Type B pancreatic cell (in vitro differentiated cells): ENCODE data around the gene CDX1. TPM values are rescaled to one million over a fixed set of nuclear protein-coding genes. Genes with fewer than 3 reads are reported as not detected.

Experiments used
- DNase-seq: peaks from one replicate; pipeline ENCODE4 v3.0.0; 2021; ENCODE audit warnings: mixed read lengths; ENCODE audit not compliant: unreplicated experiment; ENCODE audit errors: extremely low spot score
- H3K27ac Mint-ChIP-seq: 2 replicates; pipeline ENCODE4 v1.8.0; 2021; ENCODE audit warnings: mild to moderate bottlenecking, mixed read lengths
- H3K27me3 Mint-ChIP-seq: 2 replicates; pipeline ENCODE4 v1.8.0; 2021; ENCODE audit warnings: mixed read lengths
- H3K36me3 Mint-ChIP-seq: 2 replicates; pipeline ENCODE4 v1.8.0; 2021; ENCODE audit warnings: mixed read lengths
- H3K4me1 Mint-ChIP-seq: one replicate; pipeline ENCODE4 v1.8.0; 2021; ENCODE audit warnings: mixed read lengths; ENCODE audit not compliant: unreplicated experiment
- H3K4me3 Mint-ChIP-seq: 2 replicates; pipeline ENCODE4 v1.8.0; 2021; ENCODE audit warnings: mild to moderate bottlenecking, mixed read lengths
- H3K9me3 Mint-ChIP-seq: 2 replicates; pipeline ENCODE4 v1.8.0; 2021; ENCODE audit warnings: mixed read lengths
- total RNA-seq: library from RNA; stranded (reverse); gene quantifications from 2 replicates; pipeline ENCODE4 v1.2.1, GENCODE V29; 2021; ENCODE audit warnings: low replicate concordance
- TF ChIP-seq, protein P1 (sequence below): fragments of 200-600 bp; sonication (generic); conservative IDR thresholded peaks from 2 replicates; pipeline ENCODE4 v1.5.0; 2021; ENCODE audit warnings: antibody characterized with exemption, mild to moderate bottlenecking

The CDX1 gene
- total RNA-seq, 1 donor from 2014 or later, result 5.0 TPM

DNA sequence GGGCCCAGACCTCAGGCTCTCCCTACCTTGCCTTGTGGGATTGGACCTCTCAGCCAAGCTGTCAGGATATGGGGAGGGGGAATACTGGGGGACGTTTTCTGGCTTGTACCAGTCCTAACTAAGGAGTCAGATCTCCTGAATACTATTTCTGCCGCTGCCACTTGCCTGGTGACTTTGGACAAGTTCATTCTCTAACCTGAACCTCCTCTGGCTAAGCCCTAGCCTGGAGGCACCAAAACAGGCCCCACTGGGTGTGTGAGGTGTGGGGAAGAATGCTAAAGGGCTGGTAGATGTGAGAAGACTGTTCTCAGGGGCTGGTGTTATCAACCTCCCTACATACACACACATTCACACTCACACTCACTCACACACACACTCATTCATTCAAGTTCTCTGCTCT, 24.4 kb downstream of the CDX1 start:
- no peaks in the 10 kb centered on the region for H3K9me3 Mint-ChIP-seq
- H3K4me3 Mint-ChIP-seq, result no peak overlapping the region
- H3K27ac Mint-ChIP-seq, result no peak overlapping the region
- TF ChIP-seq, protein P1, sequence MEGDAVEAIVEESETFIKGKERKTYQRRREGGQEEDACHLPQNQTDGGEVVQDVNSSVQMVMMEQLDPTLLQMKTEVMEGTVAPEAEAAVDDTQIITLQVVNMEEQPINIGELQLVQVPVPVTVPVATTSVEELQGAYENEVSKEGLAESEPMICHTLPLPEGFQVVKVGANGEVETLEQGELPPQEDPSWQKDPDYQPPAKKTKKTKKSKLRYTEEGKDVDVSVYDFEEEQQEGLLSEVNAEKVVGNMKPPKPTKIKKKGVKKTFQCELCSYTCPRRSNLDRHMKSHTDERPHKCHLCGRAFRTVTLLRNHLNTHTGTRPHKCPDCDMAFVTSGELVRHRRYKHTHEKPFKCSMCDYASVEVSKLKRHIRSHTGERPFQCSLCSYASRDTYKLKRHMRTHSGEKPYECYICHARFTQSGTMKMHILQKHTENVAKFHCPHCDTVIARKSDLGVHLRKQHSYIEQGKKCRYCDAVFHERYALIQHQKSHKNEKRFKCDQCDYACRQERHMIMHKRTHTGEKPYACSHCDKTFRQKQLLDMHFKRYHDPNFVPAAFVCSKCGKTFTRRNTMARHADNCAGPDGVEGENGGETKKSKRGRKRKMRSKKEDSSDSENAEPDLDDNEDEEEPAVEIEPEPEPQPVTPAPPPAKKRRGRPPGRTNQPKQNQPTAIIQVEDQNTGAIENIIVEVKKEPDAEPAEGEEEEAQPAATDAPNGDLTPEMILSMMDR, result no peak
- H3K4me1 Mint-ChIP-seq, result peaks cover 6% of the 10 kb centered on the region
- H3K36me3 Mint-ChIP-seq, result no peaks in the 10 kb centered on the region
- DNase-seq, result no peak
- H3K27me3 Mint-ChIP-seq, result peaks cover 71% of the 10 kb centered on the region

DNA sequence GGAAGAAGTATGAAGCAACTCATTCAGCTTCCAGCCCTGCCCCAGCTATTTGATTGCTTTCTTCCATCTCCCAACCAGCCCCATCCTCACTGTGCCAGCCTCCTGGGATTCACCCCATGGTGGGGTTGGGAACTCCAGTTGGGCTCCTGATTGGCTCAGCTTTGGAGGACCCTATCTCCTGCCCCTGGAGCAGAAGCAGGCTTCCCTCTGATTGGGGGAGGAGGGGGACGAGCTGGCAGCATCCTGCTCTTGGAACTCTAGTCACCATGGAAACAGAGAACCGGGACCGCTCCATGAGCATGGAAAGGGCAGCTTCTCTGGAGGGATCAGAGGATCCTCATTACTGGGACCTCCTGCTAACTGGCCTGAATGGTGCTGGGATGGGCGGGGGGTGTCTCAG, 25.9 kb downstream of the CDX1 start:
- Mint-ChIP-seq H3K27me3 (peaks cover 62% of the 10 kb centered on the region), H3K9me3 (no peaks in the 10 kb centered on the region), H3K4me3 (no peak overlapping the region), H3K27ac (no peak overlapping the region), H3K4me1 (peaks cover 6% of the 10 kb centered on the region), H3K36me3 (no peaks in the 10 kb centered on the region)
- TF ChIP-seq, protein P1, result no peak
- no peak for DNase-seq

DNA sequence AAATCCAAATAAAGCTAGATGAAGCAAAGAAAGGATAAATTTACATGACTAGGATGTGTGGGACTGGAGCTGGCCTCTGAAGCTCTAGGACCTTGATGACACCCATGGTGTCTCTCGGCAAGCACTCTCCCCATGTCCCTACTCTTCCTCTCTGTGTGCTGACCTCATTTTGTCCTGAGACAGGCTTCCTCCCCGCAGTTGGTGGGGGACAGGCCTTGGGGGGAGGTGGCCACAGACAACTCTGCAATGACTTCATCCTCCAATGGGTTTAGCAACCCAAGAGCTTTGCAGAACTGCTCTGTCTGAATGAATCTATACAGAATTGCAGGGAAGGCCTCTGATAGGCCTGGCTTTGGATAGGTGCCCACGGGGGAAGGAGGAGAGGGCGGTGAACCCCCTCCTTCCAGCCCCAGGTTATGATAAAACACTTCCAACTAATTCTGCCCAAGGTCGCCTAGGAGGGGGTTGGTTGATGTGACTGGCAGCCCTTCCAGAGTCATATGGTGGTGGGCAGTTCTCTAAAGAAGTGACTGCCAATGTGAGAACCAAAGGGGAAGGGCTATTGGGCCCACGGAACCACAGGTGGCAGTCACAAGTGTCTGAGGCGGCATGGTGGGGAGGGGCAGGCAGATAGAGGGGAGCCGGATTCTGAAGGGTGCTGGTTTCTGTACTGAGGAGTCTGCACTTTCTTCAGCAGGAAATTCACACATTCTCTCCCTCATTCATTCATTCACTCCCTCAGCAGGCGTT, 29.3 kb downstream of the CDX1 start:
- TF ChIP-seq, protein P1, result no peak
- no peak overlapping the region for H3K4me3 Mint-ChIP-seq
- peaks cover 6% of the 10 kb centered on the region for H3K4me1 Mint-ChIP-seq
- H3K27ac Mint-ChIP-seq, result no peak overlapping the region
- H3K9me3 Mint-ChIP-seq, result no peaks in the 10 kb centered on the region
- H3K36me3 Mint-ChIP-seq, result no peaks in the 10 kb centered on the region
- DNase-seq, result no peak
- H3K27me3 Mint-ChIP-seq, result peaks cover 57% of the 10 kb centered on the region

DNA sequence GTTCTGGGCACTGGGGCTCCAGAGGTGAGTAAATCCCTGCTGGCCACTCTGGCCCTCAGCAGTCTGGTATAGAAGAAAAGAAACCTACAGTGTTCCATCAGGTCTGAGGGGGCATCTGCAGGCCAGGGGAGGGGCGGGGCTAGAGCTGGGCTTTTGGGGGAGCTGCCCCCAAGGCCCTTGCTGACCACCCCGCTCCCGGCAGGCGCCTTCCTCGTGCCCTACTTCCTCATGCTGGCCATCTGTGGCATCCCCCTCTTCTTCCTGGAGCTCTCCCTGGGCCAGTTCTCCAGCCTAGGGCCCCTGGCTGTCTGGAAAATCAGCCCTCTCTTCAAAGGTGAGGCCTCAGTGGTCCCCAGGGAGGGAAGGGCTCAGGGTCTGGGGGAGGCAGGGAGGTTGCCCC, 29.9 kb downstream of the CDX1 start:
- H3K9me3 Mint-ChIP-seq, result no peaks in the 10 kb centered on the region
- peaks cover 6% of the 10 kb centered on the region for H3K4me1 Mint-ChIP-seq
- H3K27ac Mint-ChIP-seq, result no peak overlapping the region
- H3K36me3 Mint-ChIP-seq, result no peaks in the 10 kb centered on the region
- H3K27me3 Mint-ChIP-seq, result peaks cover 51% of the 10 kb centered on the region
- DNase-seq, result no peak
- no peak overlapping the region for H3K4me3 Mint-ChIP-seq
- TF ChIP-seq, protein P1, result no peak

DNA sequence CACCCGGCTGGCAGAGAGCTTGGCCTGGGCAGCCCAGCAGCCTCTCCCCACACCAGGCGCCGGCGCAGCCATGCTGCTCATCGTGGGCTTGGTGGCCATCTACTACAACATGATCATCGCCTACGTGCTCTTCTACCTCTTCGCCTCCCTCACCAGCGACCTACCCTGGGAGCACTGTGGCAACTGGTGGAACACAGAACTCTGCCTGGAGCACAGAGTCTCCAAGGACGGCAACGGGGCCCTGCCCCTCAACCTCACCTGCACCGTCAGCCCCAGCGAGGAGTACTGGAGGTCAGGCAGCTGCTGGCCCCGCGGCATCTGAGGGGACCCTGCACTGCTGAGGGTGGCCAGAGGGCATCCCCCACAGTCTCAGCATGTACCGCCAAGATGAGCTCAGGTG, 30.4 kb downstream of the CDX1 start:
- H3K27ac Mint-ChIP-seq, result no peak overlapping the region
- no peak overlapping the region for H3K4me3 Mint-ChIP-seq
- no peaks in the 10 kb centered on the region for H3K36me3 Mint-ChIP-seq
- DNase-seq, result no peak
- H3K9me3 Mint-ChIP-seq, result no peaks in the 10 kb centered on the region
- peaks cover 6% of the 10 kb centered on the region for H3K4me1 Mint-ChIP-seq
- peaks cover 46% of the 10 kb centered on the region for H3K27me3 Mint-ChIP-seq
- TF ChIP-seq, protein P1, result no peak
